ENCODE measurements around the gene ZNF841. TPM values are rescaled to one million over a fixed set of nuclear protein-coding genes. Genes with fewer than 3 reads are reported as not detected.

The ZNF841 gene
- total and polyA plus RNA-seq, 2 of the 13 experiments (the other 11 are each of a cell fraction or from before 2014, with no cell fraction given), result 6.2 to 14.2 TPM

DNA sequence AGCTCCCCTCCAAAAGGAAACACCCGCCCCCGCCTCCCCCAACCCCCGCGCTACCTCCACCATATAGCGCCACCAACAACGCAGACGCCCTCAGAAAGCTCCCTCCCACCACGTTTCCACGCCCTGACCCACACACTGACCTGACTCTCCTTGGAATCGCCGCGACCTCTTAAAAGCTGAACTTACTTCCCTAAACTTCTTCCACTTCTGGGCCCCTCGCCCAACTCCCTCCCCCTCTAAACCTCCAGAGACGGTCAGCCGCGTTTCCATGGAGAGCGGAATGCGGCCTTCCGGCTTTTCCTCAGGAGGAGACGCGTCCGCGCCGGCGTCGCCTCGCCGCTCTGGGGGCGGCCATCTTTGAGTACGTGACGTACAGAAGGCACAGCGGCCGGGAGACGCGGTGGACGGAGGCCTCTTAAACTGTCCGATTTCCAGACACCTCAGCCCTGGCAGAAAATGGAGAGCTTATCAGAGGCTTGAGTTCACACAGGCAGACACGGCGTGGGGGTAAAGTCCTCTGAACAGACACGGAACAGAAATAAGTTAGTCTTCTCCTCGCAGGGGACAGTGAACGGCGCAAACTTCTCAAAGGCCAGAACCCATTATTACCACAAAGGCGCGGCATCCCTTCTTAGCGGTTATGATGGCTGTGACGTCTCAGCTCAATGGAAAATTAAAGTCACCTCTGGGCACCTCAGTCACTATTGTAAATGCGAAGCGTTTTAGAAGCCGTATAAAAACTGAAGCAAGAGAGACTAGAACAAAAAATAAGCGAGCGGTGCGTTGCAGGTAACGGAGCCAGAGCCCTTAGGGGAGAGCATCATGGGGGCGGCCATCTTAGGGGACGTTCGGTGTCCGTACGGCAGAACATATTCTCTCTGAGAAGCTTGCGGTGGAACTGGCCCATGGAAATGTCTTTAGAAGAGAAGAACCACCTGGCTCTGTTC, 46.7 kb downstream of the ZNF841 start, which contains the start of gene ZNF432 (continued):
- TF ChIP-seq, protein P1, sequence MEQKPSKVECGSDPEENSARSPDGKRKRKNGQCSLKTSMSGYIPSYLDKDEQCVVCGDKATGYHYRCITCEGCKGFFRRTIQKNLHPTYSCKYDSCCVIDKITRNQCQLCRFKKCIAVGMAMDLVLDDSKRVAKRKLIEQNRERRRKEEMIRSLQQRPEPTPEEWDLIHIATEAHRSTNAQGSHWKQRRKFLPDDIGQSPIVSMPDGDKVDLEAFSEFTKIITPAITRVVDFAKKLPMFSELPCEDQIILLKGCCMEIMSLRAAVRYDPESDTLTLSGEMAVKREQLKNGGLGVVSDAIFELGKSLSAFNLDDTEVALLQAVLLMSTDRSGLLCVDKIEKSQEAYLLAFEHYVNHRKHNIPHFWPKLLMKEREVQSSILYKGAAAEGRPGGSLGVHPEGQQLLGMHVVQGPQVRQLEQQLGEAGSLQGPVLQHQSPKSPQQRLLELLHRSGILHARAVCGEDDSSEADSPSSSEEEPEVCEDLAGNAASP (CRISPR knock-in tag; IDR thresholded peaks at IDR 0.05; ENCODE audit: borderline replicate concordance), result no peak
- peak; percentile 7; the same call in 1 of the 2 replicates for TF ChIP-seq ZKSCAN1 (IDR thresholded peaks at IDR 0.05; ENCODE audit: low read length)
- TF ChIP-seq ESRRA (CRISPR knock-in tag; IDR thresholded peaks at IDR 0.05; ENCODE audit: low read depth), result no peak
- no peak for TF ChIP-seq ZNF333 (CRISPR knock-in tag; IDR thresholded peaks at IDR 0.05; ENCODE audit: borderline replicate concordance)
- TF ChIP-seq ZC3H4 (CRISPR knock-in tag; IDR thresholded peaks at IDR 0.05; ENCODE audit: borderline replicate concordance), result no peak
- TF ChIP-seq GLMP (CRISPR knock-in tag; IDR thresholded peaks at IDR 0.05; ENCODE audit: borderline replicate concordance), result no peak
- TF ChIP-seq FIP1L1 (IDR thresholded peaks at IDR 0.05; ENCODE audit: borderline replicate concordance, insufficient read depth, low read depth, low read length), result no peak
- TF ChIP-seq ZNF33B (CRISPR knock-in tag; IDR thresholded peaks at IDR 0.05), result peak; percentile 34; the same call in 1 of the 2 replicates
- TF ChIP-seq, protein P2, sequence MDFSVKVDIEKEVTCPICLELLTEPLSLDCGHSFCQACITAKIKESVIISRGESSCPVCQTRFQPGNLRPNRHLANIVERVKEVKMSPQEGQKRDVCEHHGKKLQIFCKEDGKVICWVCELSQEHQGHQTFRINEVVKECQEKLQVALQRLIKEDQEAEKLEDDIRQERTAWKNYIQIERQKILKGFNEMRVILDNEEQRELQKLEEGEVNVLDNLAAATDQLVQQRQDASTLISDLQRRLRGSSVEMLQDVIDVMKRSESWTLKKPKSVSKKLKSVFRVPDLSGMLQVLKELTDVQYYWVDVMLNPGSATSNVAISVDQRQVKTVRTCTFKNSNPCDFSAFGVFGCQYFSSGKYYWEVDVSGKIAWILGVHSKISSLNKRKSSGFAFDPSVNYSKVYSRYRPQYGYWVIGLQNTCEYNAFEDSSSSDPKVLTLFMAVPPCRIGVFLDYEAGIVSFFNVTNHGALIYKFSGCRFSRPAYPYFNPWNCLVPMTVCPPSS (IDR thresholded peaks at IDR 0.05), result no peak
- TF ChIP-seq BHLHE40 (IDR thresholded peaks at IDR 0.05; ENCODE audit: low read length), result no peak
- TF ChIP-seq FOXP1 (IDR thresholded peaks at IDR 0.05), result no peak
- no peak for TF ChIP-seq FOXP1 (CRISPR knock-in tag; IDR thresholded peaks at IDR 0.05)
- TF ChIP-seq GATA4 (IDR thresholded peaks at IDR 0.05; ENCODE audit: borderline replicate concordance, low read depth), result no peak; the same call in 1 of the 2 replicates
- TF ChIP-seq ZNF234 (CRISPR knock-in tag; conservative IDR thresholded peaks at IDR 0.05), result no peak
- TF ChIP-seq GTF2F1 (IDR thresholded peaks at IDR 0.05; ENCODE audit: low read length), result no peak
- no peak for TF ChIP-seq FOXK2 (IDR thresholded peaks at IDR 0.05)
- TF ChIP-seq NFE2L2 (IDR thresholded peaks at IDR 0.05; ENCODE audit: low read length), result no peak
- no peak for TF ChIP-seq ZNF432 (CRISPR knock-in tag; IDR thresholded peaks at IDR 0.05; ENCODE audit: borderline replicate concordance)
- no peak; the same call in 1 of the 2 replicates for TF ChIP-seq NR2C2 (CRISPR knock-in tag; IDR thresholded peaks at IDR 0.05; ENCODE audit: borderline replicate concordance)
- TF ChIP-seq IRF2 (CRISPR knock-in tag; IDR thresholded peaks at IDR 0.05), result peak; percentile 60; the same call in 1 of the 2 replicates
- TF ChIP-seq RBM39 (IDR thresholded peaks at IDR 0.05; ENCODE audit: low read depth, low read length, poor library complexity, severe bottlenecking), result peak; percentile 73
- TF ChIP-seq ZNF33A (CRISPR knock-in tag; IDR thresholded peaks at IDR 0.05; ENCODE audit: borderline replicate concordance), result no peak; the same call in 1 of the 2 replicates
- TF ChIP-seq FOXC1 (CRISPR knock-in tag; IDR thresholded peaks at IDR 0.05; ENCODE audit: borderline replicate concordance), result no peak
- 0 out of 2 replicates have a peak, but pooled peaks have one; percentile 10 for TF ChIP-seq KLF9 (CRISPR knock-in tag; IDR thresholded peaks at IDR 0.05; ENCODE audit: low read depth)
- peak; percentile 75; the same call in 1 of the 2 replicates for TF ChIP-seq IKZF5 (CRISPR knock-in tag; IDR thresholded peaks at IDR 0.05)
- no peak for TF ChIP-seq CEBPB (IDR thresholded peaks at IDR 0.05; ENCODE audit: borderline replicate concordance, low read depth, low read length)

All from HepG2 (cell line).